ENCODE results near the gene VPS8. TPM values are rescaled to one million over a fixed set of nuclear protein-coding genes. Genes with fewer than 3 reads are reported as not detected.

Gene VPS8
- total RNA-seq, 1 donor from 2014 or later: 68.8 TPM

DNA sequence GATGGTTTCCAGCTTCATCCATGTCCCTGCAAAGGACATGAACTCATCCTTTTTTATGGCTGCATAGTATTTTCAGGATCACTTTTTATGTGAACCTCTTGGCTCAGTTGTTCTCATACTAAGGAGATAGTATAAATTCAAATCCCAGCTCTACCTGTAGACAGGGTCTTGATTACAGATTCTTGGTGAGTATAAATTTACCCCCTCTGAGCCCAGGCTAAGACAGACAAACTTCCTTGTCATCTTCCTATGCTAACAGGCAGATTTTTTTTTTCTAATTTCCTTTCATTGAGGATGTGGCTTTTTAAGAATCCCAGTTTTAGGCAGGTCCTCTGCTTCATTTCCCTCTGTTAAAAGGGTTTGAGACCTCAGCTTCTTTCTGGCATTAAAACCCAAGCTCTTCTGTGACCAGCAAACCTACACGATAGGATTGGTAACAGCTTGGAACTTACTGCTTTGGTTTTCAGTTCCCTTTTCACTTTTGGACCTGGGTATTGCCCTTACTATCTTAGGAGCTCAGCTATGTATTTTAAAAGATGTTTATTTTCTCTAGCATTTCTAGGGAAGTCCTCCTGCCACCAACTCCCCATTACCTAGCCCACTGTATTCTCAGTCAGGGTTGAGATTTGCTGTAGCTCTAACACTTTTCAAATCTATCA, 72.5 kb downstream of the VPS8 start:
- CTCF ChIA-PET: interaction anchor here (0.7 to 1.5 kb wide), 4 partner anchors 18 to 424 kb away, joined by 3 to 5 read pairs (median 3); no protein-coding TSS in a partner anchor
- TF ChIP-seq, protein P1, sequence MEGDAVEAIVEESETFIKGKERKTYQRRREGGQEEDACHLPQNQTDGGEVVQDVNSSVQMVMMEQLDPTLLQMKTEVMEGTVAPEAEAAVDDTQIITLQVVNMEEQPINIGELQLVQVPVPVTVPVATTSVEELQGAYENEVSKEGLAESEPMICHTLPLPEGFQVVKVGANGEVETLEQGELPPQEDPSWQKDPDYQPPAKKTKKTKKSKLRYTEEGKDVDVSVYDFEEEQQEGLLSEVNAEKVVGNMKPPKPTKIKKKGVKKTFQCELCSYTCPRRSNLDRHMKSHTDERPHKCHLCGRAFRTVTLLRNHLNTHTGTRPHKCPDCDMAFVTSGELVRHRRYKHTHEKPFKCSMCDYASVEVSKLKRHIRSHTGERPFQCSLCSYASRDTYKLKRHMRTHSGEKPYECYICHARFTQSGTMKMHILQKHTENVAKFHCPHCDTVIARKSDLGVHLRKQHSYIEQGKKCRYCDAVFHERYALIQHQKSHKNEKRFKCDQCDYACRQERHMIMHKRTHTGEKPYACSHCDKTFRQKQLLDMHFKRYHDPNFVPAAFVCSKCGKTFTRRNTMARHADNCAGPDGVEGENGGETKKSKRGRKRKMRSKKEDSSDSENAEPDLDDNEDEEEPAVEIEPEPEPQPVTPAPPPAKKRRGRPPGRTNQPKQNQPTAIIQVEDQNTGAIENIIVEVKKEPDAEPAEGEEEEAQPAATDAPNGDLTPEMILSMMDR (IDR thresholded peaks at IDR 0.05): no peak
- DNase-seq: no peak
- POLR2A ChIA-PET: no interaction called here
- Mint-ChIP-seq H3K4me3 (no peak overlapping the region), H3K36me3 (ENCODE audit: low read depth) (peaks cover 72% of the 10 kb centered on the region), H3K27me3 (no peaks in the 10 kb centered on the region), H3K4me1 (peaks cover 10% of the 10 kb centered on the region), H3K27ac (no peak overlapping the region), H3K9me3 (no peaks in the 10 kb centered on the region)
- intact Hi-C loops (cut with micrococcal nuclease): no loop called here
- ATAC-seq (ENCODE audit: low read depth): peak; percentile 67

DNA sequence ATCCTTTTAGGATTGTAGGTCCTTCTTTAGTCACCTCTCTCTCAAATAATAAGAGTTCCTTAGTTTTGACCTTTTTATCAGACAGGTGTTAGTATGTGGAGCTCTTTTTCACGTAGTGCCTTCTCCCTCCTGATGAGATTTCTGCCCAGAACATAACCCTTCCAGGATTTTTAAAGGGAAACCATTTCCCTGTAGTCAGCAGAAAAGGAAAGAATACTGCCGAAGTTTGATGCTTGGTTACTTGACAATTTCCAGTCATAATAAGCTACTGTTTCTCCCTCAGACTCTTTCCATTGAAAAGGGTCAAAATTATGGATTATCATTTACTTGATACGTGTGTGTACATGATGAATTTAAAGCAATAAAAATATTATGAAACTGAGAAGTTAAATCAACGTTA, 73.1 kb downstream of the VPS8 start:
- Mint-ChIP-seq H3K9me3 (no peaks in the 10 kb centered on the region), H3K27me3 (no peaks in the 10 kb centered on the region), H3K36me3 (ENCODE audit: low read depth) (peaks cover 70% of the 10 kb centered on the region), H3K4me3 (no peak overlapping the region), H3K4me1 (peaks cover 10% of the 10 kb centered on the region), H3K27ac (no peak overlapping the region)
- TF ChIP-seq, protein P1 (IDR thresholded peaks at IDR 0.05): no peak
- intact Hi-C loops (cut with micrococcal nuclease): no loop called here
- no peak for ATAC-seq (ENCODE audit: low read depth)
- POLR2A ChIA-PET: no interaction called here
- CTCF ChIA-PET: interaction anchor here (0.7 to 1.4 kb wide), 3 partner anchors 291 to 423 kb away, joined by 3 read pairs; no protein-coding TSS in a partner anchor
- no peak for DNase-seq

DNA sequence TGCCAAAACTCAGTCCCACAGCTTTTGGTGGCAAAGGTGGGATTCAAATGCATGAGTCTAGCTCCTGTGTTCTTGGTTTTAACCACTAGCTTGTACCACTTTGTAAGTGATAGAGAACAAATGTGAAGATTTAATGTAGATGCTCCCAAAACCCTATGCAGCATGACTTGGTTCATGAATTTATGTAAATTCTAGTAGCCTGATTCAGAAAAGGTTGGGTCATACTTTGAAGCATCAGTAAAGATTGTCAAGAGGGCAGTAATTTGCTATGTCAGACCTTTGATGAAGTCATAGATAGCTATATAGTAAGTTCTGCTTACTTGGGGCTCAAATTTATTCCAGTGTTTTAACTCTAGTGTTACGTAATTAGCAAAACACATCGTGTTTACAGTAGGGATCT, 75.6 kb downstream of the VPS8 start:
- no peaks in the 10 kb centered on the region for H3K27me3 Mint-ChIP-seq
- intact Hi-C loops (cut with micrococcal nuclease): no loop called here
- peaks cover 58% of the 10 kb centered on the region for H3K36me3 Mint-ChIP-seq (ENCODE audit: low read depth)
- peaks cover 10% of the 10 kb centered on the region for H3K4me1 Mint-ChIP-seq
- no peaks in the 10 kb centered on the region for H3K9me3 Mint-ChIP-seq
- no peak overlapping the region for H3K27ac Mint-ChIP-seq
- ATAC-seq (ENCODE audit: low read depth) (no peak), DNase-seq (no peak)
- TF ChIP-seq, protein P1 (IDR thresholded peaks at IDR 0.05): no peak
- CTCF ChIA-PET: no interaction called here
- POLR2A ChIA-PET: no interaction called here
- H3K4me3 Mint-ChIP-seq: no peak overlapping the region

DNA sequence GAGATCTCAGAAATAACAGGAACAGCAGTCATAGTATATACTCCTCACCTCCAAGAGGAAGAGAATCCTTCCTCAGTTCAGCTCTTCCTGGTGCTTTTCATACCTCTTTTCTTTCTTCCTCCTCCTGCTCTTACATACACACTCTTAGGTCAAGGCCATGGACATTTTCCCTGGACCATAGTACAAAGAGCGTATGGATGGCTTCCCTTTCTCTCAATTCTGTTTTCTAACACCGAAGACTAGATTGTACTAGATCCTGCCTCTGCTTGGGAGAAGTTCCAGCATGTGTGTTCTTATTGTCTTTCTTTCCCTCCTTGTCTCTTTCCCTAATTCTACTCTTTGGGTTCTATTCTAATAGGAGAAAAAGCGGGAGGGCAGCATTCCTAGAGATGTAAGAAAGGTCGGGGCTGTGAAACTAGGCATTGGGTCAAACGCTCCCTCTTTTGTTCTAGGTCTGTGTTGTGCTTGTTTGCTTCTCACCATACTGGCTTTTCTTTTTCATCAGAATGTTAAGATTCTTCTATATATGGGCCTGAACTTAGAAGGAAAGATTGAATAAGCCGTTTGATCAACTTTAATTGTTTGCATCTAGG, 77.4 kb downstream of the VPS8 start:
- DNase-seq (no peak), ATAC-seq (ENCODE audit: low read depth) (no peak)
- Mint-ChIP-seq H3K4me3 (no peak overlapping the region), H3K27ac (no peak overlapping the region), H3K4me1 (peaks cover 7% of the 10 kb centered on the region), H3K36me3 (ENCODE audit: low read depth) (peaks cover 48% of the 10 kb centered on the region), H3K27me3 (no peaks in the 10 kb centered on the region), H3K9me3 (no peaks in the 10 kb centered on the region)
- TF ChIP-seq, protein P1 (IDR thresholded peaks at IDR 0.05): no peak
- intact Hi-C loops (cut with micrococcal nuclease): no loop called here
- ChIA-PET CTCF (no interaction called here), POLR2A (no interaction called here)

DNA sequence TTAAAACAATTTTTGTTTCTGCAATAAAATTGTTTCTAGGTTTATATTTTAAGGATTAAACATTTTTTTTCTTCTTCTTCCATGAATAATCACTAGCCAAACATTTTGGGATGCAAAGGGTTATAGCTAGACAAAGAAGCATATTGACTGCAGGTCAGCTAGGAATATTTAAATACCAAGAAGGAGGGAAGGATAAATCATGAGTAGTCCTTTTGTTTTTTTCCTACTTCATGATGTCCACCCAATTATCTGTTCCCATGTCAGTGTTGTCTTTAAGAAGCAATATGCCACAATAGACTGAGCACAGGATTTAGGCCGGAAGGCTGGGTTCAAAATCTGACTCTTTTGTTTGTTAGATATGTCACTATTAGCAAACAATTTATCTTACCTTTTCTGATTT, 82.1 kb downstream of the VPS8 start:
- TF ChIP-seq, protein P1 (IDR thresholded peaks at IDR 0.05): no peak
- Mint-ChIP-seq H3K9me3 (no peaks in the 10 kb centered on the region), H3K4me1 (no peaks in the 10 kb centered on the region), H3K27ac (no peak overlapping the region), H3K36me3 (ENCODE audit: low read depth) (peaks cover 19% of the 10 kb centered on the region), H3K27me3 (no peaks in the 10 kb centered on the region), H3K4me3 (no peak overlapping the region)
- ChIA-PET POLR2A (no interaction called here), CTCF (no interaction called here)
- no peak for DNase-seq
- no peak for ATAC-seq (ENCODE audit: low read depth)
- intact Hi-C loops (cut with micrococcal nuclease): no loop called here

All from activated B cell treated with CpG ODN at 0.5 μM for 24 hours (primary cell).